ENCODE results near the gene USHBP1. TPM values are rescaled to one million over a fixed set of nuclear protein-coding genes. Genes with fewer than 3 reads are reported as not detected.

Gene USHBP1
- not detected in 2 replicates for total RNA-seq (2014; rRNA removed; shearing (Covaris generic))

- peaks cover 13% of the 10 kb centered on the region for H3K36me3 ChIP-seq
- peaks cover 5% of the 10 kb centered on the region for H3K4me1 ChIP-seq (replicated peaks)
- H3K27me3 ChIP-seq (replicated peaks) = no peaks in the 10 kb centered on the region
These were observed at the start of gene USHBP1 for GRCh38 chr19:17264641-17264979. USHBP1 (minus strand) TSS chr19:17264745; CDS start chr19:17264299, 446 bp downstream.

GRCh38 chr19:17314007-17314593 lies 49.6 kb upstream of the USHBP1 start:
- Histone ChIP-seq H3K9me3 (replicated peaks) (no peaks in the 10 kb centered on the region), H3K27ac (no peak overlapping the region), H3K27me3 (replicated peaks) (no peaks in the 10 kb centered on the region), H3K36me3 (peaks cover 75% of the 10 kb centered on the region), H3K4me1 (replicated peaks) (peaks cover 40% of the 10 kb centered on the region), H3K4me3 (no peak overlapping the region)
- no peak for DNase-seq (ENCODE audit: low read depth in 1 of 2, low spot score in 2 of 2)

More at GRCh38 chr19:17264641-17264979, at the start of gene USHBP1:
- no peak within 1 kb of the TSS for H3K4me3 ChIP-seq
- DNase-seq (ENCODE audit: low read depth in 1 of 2, low spot score in 2 of 2) = no peak
- no peaks in the 10 kb centered on the region for H3K9me3 ChIP-seq (replicated peaks)
- no peak within 1 kb of the TSS for H3K27ac ChIP-seq

- peaks cover 63% of the 10 kb centered on the region for H3K36me3 ChIP-seq
- peaks cover 35% of the 10 kb centered on the region for H3K4me1 ChIP-seq (replicated peaks)
- H3K4me3 ChIP-seq = peak overlapping the region; percentile 12
- no peak for DNase-seq (ENCODE audit: low read depth in 1 of 2, low spot score in 2 of 2)
- H3K27me3 ChIP-seq (replicated peaks) = no peaks in the 10 kb centered on the region
- H3K9me3 ChIP-seq (replicated peaks) = no peaks in the 10 kb centered on the region
- H3K27ac ChIP-seq = peak overlapping the region; percentile 79
These were observed 47.9 kb upstream of the USHBP1 start for GRCh38 chr19:17312189-17313113.

- Histone ChIP-seq H3K27ac (peak overlapping the region; percentile 79), H3K4me3 (peak overlapping the region; percentile 12), H3K27me3 (replicated peaks) (no peaks in the 10 kb centered on the region), H3K4me1 (replicated peaks) (peaks cover 29% of the 10 kb centered on the region), H3K9me3 (replicated peaks) (no peaks in the 10 kb centered on the region), H3K36me3 (peaks cover 55% of the 10 kb centered on the region)
- DNase-seq (ENCODE audit: low read depth in 1 of 2, low spot score in 2 of 2) = peak; percentile 85 to 93
These were observed 47.1 kb upstream of the USHBP1 start for GRCh38 chr19:17311455-17312188.

GRCh38 chr19:17309965-17310461 lies 45.5 kb upstream of the USHBP1 start:
- no peaks in the 10 kb centered on the region for H3K27me3 ChIP-seq (replicated peaks)
- no peak for DNase-seq (ENCODE audit: low read depth in 1 of 2, low spot score in 2 of 2)
- H3K27ac ChIP-seq = peak overlapping the region; percentile 53
- no peaks in the 10 kb centered on the region for H3K9me3 ChIP-seq (replicated peaks)
- H3K36me3 ChIP-seq = peaks cover 42% of the 10 kb centered on the region
- peak overlapping the region; percentile 69 for H3K4me3 ChIP-seq
- H3K4me1 ChIP-seq (replicated peaks) = peaks cover 33% of the 10 kb centered on the region

GRCh38 chr19:17309198-17309964 lies 44.8 kb upstream of the USHBP1 start, which contains the start of gene DDA1:
DDA1 (plus strand) TSS chr19:17309563; CDS start chr19:17309655, 92 bp downstream.
- H3K9me3 ChIP-seq (replicated peaks) = no peaks in the 10 kb centered on the region
- peaks cover 33% of the 10 kb centered on the region for H3K4me1 ChIP-seq (replicated peaks)
- H3K27me3 ChIP-seq (replicated peaks) = no peaks in the 10 kb centered on the region
- peak within 1 kb of the TSS; percentile 69 for H3K4me3 ChIP-seq
- H3K27ac ChIP-seq = peak within 1 kb of the TSS; percentile 53
- H3K36me3 ChIP-seq = peaks cover 37% of the 10 kb centered on the region
- peak; percentile 97 to 100 for DNase-seq (ENCODE audit: low read depth in 1 of 2, low spot score in 2 of 2)

GRCh38 chr19:17307876-17308377 lies 43.4 kb upstream of the USHBP1 start:
- Histone ChIP-seq H3K9me3 (replicated peaks) (no peaks in the 10 kb centered on the region), H3K27me3 (replicated peaks) (no peaks in the 10 kb centered on the region), H3K27ac (no peak overlapping the region), H3K4me3 (no peak overlapping the region), H3K4me1 (replicated peaks) (peaks cover 38% of the 10 kb centered on the region), H3K36me3 (peaks cover 25% of the 10 kb centered on the region)
- no peak for DNase-seq (ENCODE audit: low read depth in 1 of 2, low spot score in 2 of 2)

GRCh38 chr19:17306285-17306714 lies 41.8 kb upstream of the USHBP1 start:
- Histone ChIP-seq H3K4me1 (replicated peaks) (peaks cover 22% of the 10 kb centered on the region), H3K9me3 (replicated peaks) (no peaks in the 10 kb centered on the region), H3K27ac (peak overlapping the region; percentile 15; the same call in 1 of the 2 replicates), H3K36me3 (peaks cover 11% of the 10 kb centered on the region), H3K4me3 (peak overlapping the region; percentile 58), H3K27me3 (replicated peaks) (no peaks in the 10 kb centered on the region)
- no peak for DNase-seq (ENCODE audit: low read depth in 1 of 2, low spot score in 2 of 2)

GRCh38 chr19:17305517-17306284 lies 41.2 kb upstream of the USHBP1 start, which contains the start of gene MRPL34:
MRPL34 (plus strand) TSS chr19:17305872; CDS start chr19:17305893, 21 bp downstream.
- peak within 1 kb of the TSS; percentile 58 for H3K4me3 ChIP-seq
- H3K9me3 ChIP-seq (replicated peaks) = no peaks in the 10 kb centered on the region
- DNase-seq (ENCODE audit: low read depth in 1 of 2, low spot score in 2 of 2) = peak; percentile 96 to 99
- no peaks in the 10 kb centered on the region for H3K27me3 ChIP-seq (replicated peaks)
- peak within 1 kb of the TSS; percentile 15 for H3K27ac ChIP-seq
- H3K4me1 ChIP-seq (replicated peaks) = peaks cover 19% of the 10 kb centered on the region
- H3K36me3 ChIP-seq = peaks cover 9% of the 10 kb centered on the region; the same call in 1 of the 2 replicates

- Histone ChIP-seq H3K4me1 (replicated peaks) (peaks cover 14% of the 10 kb centered on the region), H3K9me3 (replicated peaks) (no peaks in the 10 kb centered on the region), H3K27ac (no peak overlapping the region), H3K4me3 (peak overlapping the region; percentile 58; the same call in 1 of the 2 replicates), H3K27me3 (replicated peaks) (no peaks in the 10 kb centered on the region), H3K36me3 (peaks cover 6% of the 10 kb centered on the region; the same call in 1 of the 2 replicates)
- DNase-seq (ENCODE audit: low read depth in 1 of 2, low spot score in 2 of 2) = no peak
These were observed 40.6 kb upstream of the USHBP1 start for GRCh38 chr19:17305216-17305516.

GRCh38 chr19:17304386-17305215 lies 40.1 kb upstream of the USHBP1 start:
- DNase-seq (ENCODE audit: low read depth in 1 of 2, low spot score in 2 of 2) = no peak
- H3K36me3 ChIP-seq = peaks cover 2% of the 10 kb centered on the region; the same call in 1 of the 2 replicates
- H3K9me3 ChIP-seq (replicated peaks) = no peaks in the 10 kb centered on the region
- H3K27ac ChIP-seq = no peak overlapping the region
- H3K4me3 ChIP-seq = no peak overlapping the region
- H3K27me3 ChIP-seq (replicated peaks) = no peaks in the 10 kb centered on the region
- peaks cover 11% of the 10 kb centered on the region for H3K4me1 ChIP-seq (replicated peaks)

Measured in SJSA1 (cell line).